NT2/D1 (cell line): ENCODE results near the gene GOLGA1.

ENCODE experiments used
- YY1 ChIP-seq: IDR thresholded peaks from 2 replicates; pipeline ENCODE4 v1.6.1; 2011; ENCODE audit not compliant: insufficient read length, insufficient read depth
- ZNF274 ChIP-seq: IDR thresholded peaks from 2 replicates; pipeline ENCODE4 v1.6.1; 2011; ENCODE audit warnings: mild to moderate bottlenecking, low read depth, low read length

DNA sequence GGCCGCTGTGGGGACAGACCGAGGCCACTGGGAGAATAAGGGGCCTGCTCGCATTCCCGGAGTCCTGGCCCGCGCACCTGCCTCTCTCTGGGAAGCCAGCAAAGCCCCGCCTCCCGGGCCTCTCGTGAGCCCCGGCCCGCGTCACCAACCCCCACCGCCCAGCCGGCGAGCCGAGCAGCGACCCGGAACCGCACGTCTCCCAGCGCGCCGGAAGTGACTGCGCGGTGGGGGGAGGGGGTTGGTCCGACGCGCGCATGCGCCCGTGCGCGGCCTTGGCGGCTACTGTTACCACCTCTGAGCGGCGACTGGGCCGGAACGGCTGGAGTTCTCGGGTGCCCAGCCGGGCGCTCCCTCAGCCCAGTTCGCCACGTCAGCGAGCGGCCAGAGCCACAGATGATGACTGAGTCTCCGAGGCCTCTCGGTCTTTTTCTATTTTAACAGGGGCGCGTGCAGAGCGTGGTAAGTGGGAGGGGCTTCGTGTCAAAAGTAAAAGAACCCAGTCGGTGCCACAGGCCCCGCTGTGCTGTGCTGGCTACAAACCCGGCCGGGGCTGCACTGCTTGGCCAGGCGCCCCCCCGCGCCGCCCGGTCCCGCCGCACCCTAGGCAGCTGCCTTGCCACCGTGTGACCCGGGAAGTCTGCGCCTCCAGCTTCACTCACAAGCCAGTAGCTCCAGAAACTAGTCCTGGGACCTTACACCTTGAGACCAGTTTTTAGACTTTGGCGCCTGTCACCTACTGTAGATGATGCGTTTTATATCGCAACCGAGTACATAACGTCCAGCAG lies at the start of gene GOLGA1:
- TF ChIP-seq YY1 (no peak), ZNF274 (no peak)
